ENCODE results near the gene FGA.
"Not testable (repeated sequence)": the region's sequence is repeated elsewhere in the genome, so short reads cannot be mapped to it uniquely, and the experiment has no call there.

Gene FGA

GRCh38 chr4:154614306-154614705, 23.8 kb upstream of the FGA start:
- Mint-ChIP-seq H3K9me3 (no peaks in the 10 kb centered on the region), H3K4me1 (ENCODE audit: low read depth) (peaks cover 8% of the 10 kb centered on the region), H3K27ac (no peak overlapping the region), H3K36me3 (ENCODE audit: low read depth) (no peaks in the 10 kb centered on the region), H3K4me3 (no peak overlapping the region), H3K27me3 (peaks cover 14% of the 10 kb centered on the region)
- no peak for DNase-seq

- Mint-ChIP-seq H3K4me3 (no peak within 1 kb of the TSS), H3K4me1 (ENCODE audit: low read depth) (peaks cover 8% of the 10 kb centered on the region), H3K27me3 (peaks cover 26% of the 10 kb centered on the region), H3K27ac (no peak within 1 kb of the TSS), H3K36me3 (ENCODE audit: low read depth) (no peaks in the 10 kb centered on the region), H3K9me3 (no peaks in the 10 kb centered on the region)
- DNase-seq: no peak
Measured at GRCh38 chr4:154612472-154613414, 22.2 kb upstream of the FGA start, which contains the start of gene FGG. TSS of gene FGG (minus strand) at chr4:154612656. CDS start at chr4:154612609, 47 bp downstream.

GRCh38 chr4:154611833-154612232, 21.3 kb upstream of the FGA start:
- Mint-ChIP-seq H3K27me3 (peaks cover 26% of the 10 kb centered on the region), H3K9me3 (no peaks in the 10 kb centered on the region), H3K36me3 (ENCODE audit: low read depth) (no peaks in the 10 kb centered on the region), H3K4me1 (ENCODE audit: low read depth) (peaks cover 6% of the 10 kb centered on the region), H3K4me3 (no peak overlapping the region), H3K27ac (no peak overlapping the region)
- no peak for DNase-seq

- Mint-ChIP-seq H3K36me3 (ENCODE audit: low read depth) (no peaks in the 10 kb centered on the region), H3K27ac (no peak overlapping the region), H3K4me1 (ENCODE audit: low read depth) (no peaks in the 10 kb centered on the region), H3K4me3 (no peak overlapping the region), H3K9me3 (no peaks in the 10 kb centered on the region), H3K27me3 (peaks cover 29% of the 10 kb centered on the region)
- no peak for DNase-seq
Measured at GRCh38 chr4:154610582-154610981, 20.0 kb upstream of the FGA start.

GRCh38 chr4:154609532-154609931, 19.0 kb upstream of the FGA start:
- Mint-ChIP-seq H3K36me3 (ENCODE audit: low read depth) (no peaks in the 10 kb centered on the region), H3K4me3 (no peak overlapping the region), H3K4me1 (ENCODE audit: low read depth) (no peaks in the 10 kb centered on the region), H3K9me3 (no peaks in the 10 kb centered on the region), H3K27ac (no peak overlapping the region), H3K27me3 (peaks cover 36% of the 10 kb centered on the region)
- no peak for DNase-seq

- no peak for DNase-seq
- Mint-ChIP-seq H3K9me3 (no peaks in the 10 kb centered on the region), H3K4me1 (ENCODE audit: low read depth) (no peaks in the 10 kb centered on the region), H3K4me3 (no peak overlapping the region), H3K27ac (no peak overlapping the region), H3K36me3 (ENCODE audit: low read depth) (no peaks in the 10 kb centered on the region), H3K27me3 (peaks cover 36% of the 10 kb centered on the region)
Measured at GRCh38 chr4:154608361-154609252, 18.1 kb upstream of the FGA start.

- DNase-seq: no peak
- H3K36me3 Mint-ChIP-seq (ENCODE audit: low read depth): no peaks in the 10 kb centered on the region
- peaks cover 44% of the 10 kb centered on the region for H3K27me3 Mint-ChIP-seq
- H3K9me3 Mint-ChIP-seq: no peaks in the 10 kb centered on the region
- no peak overlapping the region for H3K27ac Mint-ChIP-seq
- no peak overlapping the region for H3K4me3 Mint-ChIP-seq
- no peaks in the 10 kb centered on the region for H3K4me1 Mint-ChIP-seq (ENCODE audit: low read depth)
Measured at GRCh38 chr4:154606728-154607723, 16.5 kb upstream of the FGA start.

GRCh38 chr4:154604696-154605200, 14.2 kb upstream of the FGA start:
- Mint-ChIP-seq H3K27me3 (peaks cover 53% of the 10 kb centered on the region), H3K9me3 (no peaks in the 10 kb centered on the region), H3K27ac (no peak overlapping the region), H3K36me3 (ENCODE audit: low read depth) (no peaks in the 10 kb centered on the region), H3K4me1 (ENCODE audit: low read depth) (peaks cover 1% of the 10 kb centered on the region), H3K4me3 (no peak overlapping the region)
- DNase-seq: no peak

- no peak overlapping the region for H3K4me3 Mint-ChIP-seq
- H3K9me3 Mint-ChIP-seq: no peaks in the 10 kb centered on the region
- H3K4me1 Mint-ChIP-seq (ENCODE audit: low read depth): peaks cover 1% of the 10 kb centered on the region
- no peaks in the 10 kb centered on the region for H3K36me3 Mint-ChIP-seq (ENCODE audit: low read depth)
- no peak overlapping the region for H3K27ac Mint-ChIP-seq
- DNase-seq: no peak
- peaks cover 41% of the 10 kb centered on the region for H3K27me3 Mint-ChIP-seq
Measured at GRCh38 chr4:154603033-154603943, 12.7 kb upstream of the FGA start.

GRCh38 chr4:154602404-154603020, 12.0 kb upstream of the FGA start:
- Mint-ChIP-seq H3K9me3 (no peaks in the 10 kb centered on the region), H3K4me1 (ENCODE audit: low read depth) (peaks cover 1% of the 10 kb centered on the region), H3K27me3 (peaks cover 43% of the 10 kb centered on the region), H3K27ac (no peak overlapping the region), H3K4me3 (no peak overlapping the region), H3K36me3 (ENCODE audit: low read depth) (no peaks in the 10 kb centered on the region)
- DNase-seq: no peak

- Mint-ChIP-seq H3K4me3 (no peak overlapping the region), H3K4me1 (ENCODE audit: low read depth) (peaks cover 1% of the 10 kb centered on the region), H3K27ac (no peak overlapping the region), H3K9me3 (no peaks in the 10 kb centered on the region), H3K27me3 (peaks cover 33% of the 10 kb centered on the region), H3K36me3 (ENCODE audit: low read depth) (no peaks in the 10 kb centered on the region)
- no peak for DNase-seq
Measured at GRCh38 chr4:154597798-154598774, 7.5 kb upstream of the FGA start.

GRCh38 chr4:154597281-154597680, 6.7 kb upstream of the FGA start:
- not testable (repeated sequence) for H3K4me1 Mint-ChIP-seq (ENCODE audit: low read depth); H3K27ac Mint-ChIP-seq; H3K4me3 Mint-ChIP-seq; H3K36me3 Mint-ChIP-seq (ENCODE audit: low read depth); H3K9me3 Mint-ChIP-seq; DNase-seq
- peaks cover 25% of the 10 kb centered on the region for H3K27me3 Mint-ChIP-seq

Data from activated T-cell treated with anti-CD3 and anti-CD28 coated beads, Interleukin-2, amount 50 U/mL, for 24 hours (primary cell).